ENCODE measurements around the gene PAAF1. TPM values are rescaled to one million over a fixed set of nuclear protein-coding genes. Genes with fewer than 3 reads are reported as not detected.

Gene PAAF1
- total and polyA plus RNA-seq, 2 experiments from 2014 or later, result 13.6 to 18.1 TPM

DNA sequence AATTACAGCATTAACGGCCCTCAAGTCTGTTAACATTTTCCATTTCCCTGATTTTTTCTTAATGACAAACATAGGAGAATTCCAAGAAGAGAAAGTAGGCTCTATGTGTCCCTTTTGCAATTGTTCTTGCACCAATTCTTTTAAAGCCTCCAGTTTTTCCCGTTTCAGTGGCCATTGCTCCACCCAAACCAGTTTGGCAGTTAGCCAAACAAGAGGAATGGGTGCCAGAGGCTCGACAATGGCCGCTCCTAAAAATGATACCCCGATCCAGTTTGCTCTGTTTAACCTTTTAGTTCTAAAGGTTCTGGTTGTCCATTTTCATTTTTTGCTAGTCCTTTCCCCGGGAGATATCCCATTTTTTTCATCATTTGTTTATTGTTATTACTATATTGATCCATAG is 67.3 kb downstream of the PAAF1 start (continued):
- TF ChIP-seq, protein P1, sequence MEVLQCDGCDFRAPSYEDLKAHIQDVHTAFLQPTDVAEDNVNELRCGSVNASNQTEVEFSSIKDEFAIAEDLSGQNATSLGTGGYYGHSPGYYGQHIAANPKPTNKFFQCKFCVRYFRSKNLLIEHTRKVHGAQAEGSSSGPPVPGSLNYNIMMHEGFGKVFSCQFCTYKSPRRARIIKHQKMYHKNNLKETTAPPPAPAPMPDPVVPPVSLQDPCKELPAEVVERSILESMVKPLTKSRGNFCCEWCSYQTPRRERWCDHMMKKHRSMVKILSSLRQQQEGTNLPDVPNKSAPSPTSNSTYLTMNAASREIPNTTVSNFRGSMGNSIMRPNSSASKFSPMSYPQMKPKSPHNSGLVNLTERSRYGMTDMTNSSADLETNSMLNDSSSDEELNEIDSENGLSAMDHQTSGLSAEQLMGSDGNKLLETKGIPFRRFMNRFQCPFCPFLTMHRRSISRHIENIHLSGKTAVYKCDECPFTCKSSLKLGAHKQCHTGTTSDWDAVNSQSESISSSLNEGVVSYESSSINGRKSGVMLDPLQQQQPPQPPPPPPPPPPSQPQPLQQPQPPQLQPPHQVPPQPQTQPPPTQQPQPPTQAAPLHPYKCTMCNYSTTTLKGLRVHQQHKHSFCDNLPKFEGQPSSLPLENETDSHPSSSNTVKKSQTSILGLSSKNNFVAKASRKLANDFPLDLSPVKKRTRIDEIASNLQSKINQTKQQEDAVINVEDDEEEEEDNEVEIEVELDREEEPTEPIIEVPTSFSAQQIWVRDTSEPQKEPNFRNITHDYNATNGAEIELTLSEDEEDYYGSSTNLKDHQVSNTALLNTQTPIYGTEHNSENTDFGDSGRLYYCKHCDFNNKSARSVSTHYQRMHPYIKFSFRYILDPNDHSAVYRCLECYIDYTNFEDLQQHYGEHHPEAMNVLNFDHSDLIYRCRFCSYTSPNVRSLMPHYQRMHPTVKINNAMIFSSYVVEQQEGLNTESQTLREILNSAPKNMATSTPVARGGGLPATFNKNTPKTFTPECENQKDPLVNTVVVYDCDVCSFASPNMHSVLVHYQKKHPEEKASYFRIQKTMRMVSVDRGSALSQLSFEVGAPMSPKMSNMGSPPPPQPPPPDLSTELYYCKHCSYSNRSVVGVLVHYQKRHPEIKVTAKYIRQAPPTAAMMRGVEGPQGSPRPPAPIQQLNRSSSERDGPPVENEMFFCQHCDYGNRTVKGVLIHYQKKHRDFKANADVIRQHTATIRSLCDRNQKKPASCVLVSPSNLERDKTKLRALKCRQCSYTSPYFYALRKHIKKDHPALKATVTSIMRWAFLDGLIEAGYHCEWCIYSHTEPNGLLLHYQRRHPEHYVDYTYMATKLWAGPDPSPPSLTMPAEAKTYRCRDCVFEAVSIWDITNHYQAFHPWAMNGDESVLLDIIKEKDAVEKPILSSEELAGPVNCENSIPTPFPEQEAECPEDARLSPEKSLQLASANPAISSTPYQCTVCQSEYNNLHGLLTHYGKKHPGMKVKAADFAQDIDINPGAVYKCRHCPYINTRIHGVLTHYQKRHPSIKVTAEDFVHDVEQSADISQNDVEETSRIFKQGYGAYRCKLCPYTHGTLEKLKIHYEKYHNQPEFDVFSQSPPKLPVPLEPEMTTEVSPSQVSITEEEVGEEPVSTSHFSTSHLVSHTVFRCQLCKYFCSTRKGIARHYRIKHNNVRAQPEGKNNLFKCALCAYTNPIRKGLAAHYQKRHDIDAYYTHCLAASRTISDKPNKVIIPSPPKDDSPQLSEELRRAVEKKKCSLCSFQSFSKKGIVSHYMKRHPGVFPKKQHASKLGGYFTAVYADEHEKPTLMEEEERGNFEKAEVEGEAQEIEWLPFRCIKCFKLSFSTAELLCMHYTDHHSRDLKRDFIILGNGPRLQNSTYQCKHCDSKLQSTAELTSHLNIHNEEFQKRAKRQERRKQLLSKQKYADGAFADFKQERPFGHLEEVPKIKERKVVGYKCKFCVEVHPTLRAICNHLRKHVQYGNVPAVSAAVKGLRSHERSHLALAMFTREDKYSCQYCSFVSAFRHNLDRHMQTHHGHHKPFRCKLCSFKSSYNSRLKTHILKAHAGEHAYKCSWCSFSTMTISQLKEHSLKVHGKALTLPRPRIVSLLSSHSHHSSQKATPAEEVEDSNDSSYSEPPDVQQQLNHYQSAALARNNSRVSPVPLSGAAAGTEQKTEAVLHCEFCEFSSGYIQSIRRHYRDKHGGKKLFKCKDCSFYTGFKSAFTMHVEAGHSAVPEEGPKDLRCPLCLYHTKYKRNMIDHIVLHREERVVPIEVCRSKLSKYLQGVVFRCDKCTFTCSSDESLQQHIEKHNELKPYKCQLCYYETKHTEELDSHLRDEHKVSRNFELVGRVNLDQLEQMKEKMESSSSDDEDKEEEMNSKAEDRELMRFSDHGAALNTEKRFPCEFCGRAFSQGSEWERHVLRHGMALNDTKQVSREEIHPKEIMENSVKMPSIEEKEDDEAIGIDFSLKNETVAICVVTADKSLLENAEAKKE (CRISPR knock-in tag; IDR thresholded peaks at IDR 0.05), result no peak
- TF ChIP-seq, protein P2, sequence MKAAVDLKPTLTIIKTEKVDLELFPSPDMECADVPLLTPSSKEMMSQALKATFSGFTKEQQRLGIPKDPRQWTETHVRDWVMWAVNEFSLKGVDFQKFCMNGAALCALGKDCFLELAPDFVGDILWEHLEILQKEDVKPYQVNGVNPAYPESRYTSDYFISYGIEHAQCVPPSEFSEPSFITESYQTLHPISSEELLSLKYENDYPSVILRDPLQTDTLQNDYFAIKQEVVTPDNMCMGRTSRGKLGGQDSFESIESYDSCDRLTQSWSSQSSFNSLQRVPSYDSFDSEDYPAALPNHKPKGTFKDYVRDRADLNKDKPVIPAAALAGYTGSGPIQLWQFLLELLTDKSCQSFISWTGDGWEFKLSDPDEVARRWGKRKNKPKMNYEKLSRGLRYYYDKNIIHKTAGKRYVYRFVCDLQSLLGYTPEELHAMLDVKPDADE (IDR thresholded peaks at IDR 0.05), result no peak
- TF ChIP-seq NANOG (IDR thresholded peaks at IDR 0.05; ENCODE audit: borderline replicate concordance), result no peak

DNA sequence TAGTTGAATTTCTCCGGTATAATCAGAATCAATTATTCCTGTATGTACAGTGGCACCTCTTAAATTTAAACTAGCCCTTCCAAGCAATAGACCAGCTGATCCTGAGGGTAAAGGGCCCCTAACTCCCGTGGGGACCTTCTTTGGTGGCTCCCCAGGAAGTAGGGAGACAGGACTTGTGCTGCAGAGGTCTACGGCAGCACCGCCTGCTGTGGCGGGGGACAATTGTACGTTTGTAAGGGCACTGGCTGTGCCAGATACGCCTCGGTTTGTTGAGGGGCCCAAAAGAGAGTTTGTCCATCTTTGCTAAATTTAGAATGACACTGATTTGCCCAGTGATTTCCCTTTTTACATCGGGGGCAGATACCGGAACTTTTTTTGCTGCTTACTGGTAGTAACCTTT is 68.1 kb downstream of the PAAF1 start:
- no peak overlapping the region for H3K27ac Mint-ChIP-seq
- DNase-seq (ENCODE audit: low spot score) (no peak), ATAC-seq (no peak)
- Histone ChIP-seq H3K27me3 (ENCODE audit: insufficient read depth) (no peaks in the 10 kb centered on the region), H3K79me2 (replicated peaks; ENCODE audit: insufficient read depth) (no peaks in the 10 kb centered on the region), H3K36me3 (ENCODE audit: insufficient read depth) (no peaks in the 10 kb centered on the region), H3K4me3 (no peak overlapping the region), H2AFZ (no peak overlapping the region), H3K27ac (ENCODE audit: low read depth) (no peak overlapping the region), H3K9me2 (ENCODE audit: insufficient read depth) (no peaks in the 10 kb centered on the region), H4K20me1 (replicated peaks; ENCODE audit: insufficient read depth) (no peaks in the 10 kb centered on the region), H3K4me2 (no peak overlapping the region), H3K4me1 (ENCODE audit: insufficient read depth) (no peaks in the 10 kb centered on the region), H3F3A (replicated peaks; ENCODE audit: low read depth) (no peaks in the 10 kb centered on the region)
- H3K4me1 Mint-ChIP-seq, result no peaks in the 10 kb centered on the region
- H3K4me3 Mint-ChIP-seq, result no peak overlapping the region
- TF ChIP-seq EZH2 (IDR thresholded peaks at IDR 0.05; ENCODE audit: low read depth, unreplicated experiment), result no peak
- no peak for TF ChIP-seq JUNB (IDR thresholded peaks at IDR 0.05; ENCODE audit: unreplicated experiment)
- TF ChIP-seq STAT1 (IDR thresholded peaks at IDR 0.05; ENCODE audit: unreplicated experiment), result no peak
- peaks cover 18% of the 10 kb centered on the region; the same call in 2 of the 3 replicates for H3K9me3 Mint-ChIP-seq
- H3K36me3 Mint-ChIP-seq (ENCODE audit: low read depth), result 0 out of 3 replicates have a peak, but pooled peaks cover 2% of the 10 kb centered on the region
- H3K27me3 Mint-ChIP-seq (ENCODE audit: insufficient read depth, low read depth, poor library complexity), result no peaks in the 10 kb centered on the region
